IMR-90 (cell line): ENCODE data around the gene NT5DC2. TPM values are rescaled to one million over a fixed set of nuclear protein-coding genes. Genes with fewer than 3 reads are reported as not detected.

ENCODE experiments used
- ATAC-seq: fragments of 200-7000 bp; cut with Tn5 transposase; 2 replicates; pipeline ENCODE4 v1.9.1; 2020; ENCODE audit warnings: low read depth, mild to moderate bottlenecking, moderate library complexity
- Bru-seq: library from RNA; stranded (reverse); fragments of 400-500 nt; gene quantifications from one replicate; lab custom pipeline; 2021; lab: Mats Ljungman, UMichigan
- BruChase-seq, 2 experiments: library from RNA; stranded (reverse); fragments of 400-500 nt; gene quantifications; one replicate each; lab custom pipeline; 2021; lab: Mats Ljungman, UMichigan
- BruUV-seq: library from RNA; stranded (reverse); fragments of 400-500 nt; replicated peaks from 2 replicates; lab custom pipeline; 2021; lab: Mats Ljungman, UMichigan
- CTCF ChIA-PET: fragments of 300-600 bp; formaldehyde crosslinking; extraction: SDS; loops from one replicate; lab custom pipeline; 2021; ENCODE audit warnings: antibody characterized with exemption; lab: Yijun Ruan, JAX
- POLR2A ChIA-PET: fragments of 300-600 bp; sonication (Branson Sonifier 250); formaldehyde crosslinking; loops from one replicate; lab custom pipeline; 2022; ENCODE audit warnings: antibody characterized with exemption; ENCODE audit not compliant: unreplicated experiment; lab: Charles Lee
- DNase-seq: peaks from one replicate; pipeline ENCODE4 v3.0.0; 2013
- H2AFZ ChIP-seq: replicated peaks from 2 replicates; pipeline ENCODE3; 2013; ENCODE audit warnings: low read length, mild to moderate bottlenecking; ENCODE audit not compliant: poor library complexity
- H2AK5ac ChIP-seq: 2 replicates; pipeline ENCODE4 v1.6.1; 2013; ENCODE audit warnings: low read depth, low read length, inconsistent platforms
- H2AK9ac ChIP-seq: replicated peaks from 2 replicates; pipeline ENCODE3; 2013; ENCODE audit warnings: mild to moderate bottlenecking, low read depth, low read length, moderate library complexity; ENCODE audit not compliant: poor library complexity
- H2BK120ac ChIP-seq: 2 replicates; pipeline ENCODE4 v1.6.1; 2013; ENCODE audit warnings: low read depth, low read length, inconsistent platforms
- H2BK15ac ChIP-seq: 3 replicates; pipeline ENCODE4 v1.6.1; 2013; ENCODE audit warnings: low read depth, low read length, inconsistent platforms
- H2BK20ac ChIP-seq: 2 replicates; pipeline ENCODE4 v1.6.1; 2013; ENCODE audit warnings: low read depth, mild to moderate bottlenecking, inconsistent platforms, low read length, moderate library complexity
- H2BK5ac ChIP-seq: 2 replicates; pipeline ENCODE4 v1.6.1; 2013; ENCODE audit warnings: mild to moderate bottlenecking, low read depth, low read length, inconsistent platforms; ENCODE audit not compliant: poor library complexity, severe bottlenecking
- H3K14ac ChIP-seq: replicated peaks from 2 replicates; pipeline ENCODE4 v1.6.1; 2013; ENCODE audit warnings: low read depth, low read length, inconsistent platforms
- H3K18ac ChIP-seq: 2 replicates; pipeline ENCODE4 v1.6.1; 2013; ENCODE audit warnings: low read depth, low read length, control low read depth
- H3K23ac ChIP-seq: 2 replicates; pipeline ENCODE4 v1.6.1; 2013; ENCODE audit warnings: low read depth, low read length, inconsistent platforms
- H3K27ac ChIP-seq: 2 replicates; pipeline ENCODE4 v1.5.1; 2013; ENCODE audit warnings: mild to moderate bottlenecking, control low read depth, low read length; ENCODE audit not compliant: insufficient read depth
- H3K27me3 ChIP-seq: 2 replicates; pipeline ENCODE4 v1.6.1; 2013; ENCODE audit warnings: low read length; ENCODE audit not compliant: control insufficient read depth, insufficient read depth
- H3K36me3 ChIP-seq: 2 replicates; pipeline ENCODE4 v1.6.1; 2013; ENCODE audit warnings: low read length, mixed read lengths; ENCODE audit not compliant: control insufficient read depth, insufficient read depth
- H3K4ac ChIP-seq: 2 replicates; pipeline ENCODE4 v1.6.1; 2013; ENCODE audit warnings: low read depth, low read length, inconsistent platforms
- H3K4me1 ChIP-seq: 2 replicates; pipeline ENCODE4 v1.6.1; 2013; ENCODE audit warnings: low read length, mixed read lengths; ENCODE audit not compliant: control insufficient read depth, insufficient read depth
- H3K4me2 ChIP-seq: 2 replicates; pipeline ENCODE4 v1.6.1; 2013; ENCODE audit warnings: low read depth, mild to moderate bottlenecking, control low read depth, low read length, moderate library complexity
- H3K4me3 ChIP-seq: 2 replicates; pipeline ENCODE4 v1.5.1; 2013; ENCODE audit warnings: low read depth, mild to moderate bottlenecking, control low read depth, low read length, moderate library complexity; ENCODE audit not compliant: insufficient read depth
- H3K56ac ChIP-seq: 2 replicates; pipeline ENCODE4 v1.6.1; 2013; ENCODE audit warnings: low read length, inconsistent platforms; ENCODE audit not compliant: insufficient read depth; ENCODE audit errors: extremely low read depth
- H3K79me1 ChIP-seq, 2 experiments: 2 replicates each; pipeline ENCODE4 v1.6.1; 2013; ENCODE audit warnings: low read length in 2 of 2, inconsistent platforms in 1 of 2, low read depth in 1 of 2
- H3K9ac ChIP-seq: 2 replicates; pipeline ENCODE4 v1.6.1; 2013; ENCODE audit warnings: low read depth, low read length, control low read depth
- H3K9me1 ChIP-seq: 2 replicates; pipeline ENCODE4 v1.6.1; 2013; ENCODE audit warnings: low read length, inconsistent platforms; ENCODE audit not compliant: insufficient read depth
- H3K9me3 ChIP-seq: 2 replicates; pipeline ENCODE4 v1.6.1; 2013; ENCODE audit warnings: low read length; ENCODE audit not compliant: control insufficient read depth, insufficient read depth
- H4K20me1 ChIP-seq: 2 replicates; pipeline ENCODE4 v1.6.1; 2013; ENCODE audit warnings: low read length, inconsistent platforms; ENCODE audit not compliant: insufficient read depth
- H4K5ac ChIP-seq: 2 replicates; pipeline ENCODE4 v1.6.1; 2013; ENCODE audit warnings: mild to moderate bottlenecking, low read depth, low read length, control low read depth
- H4K8ac ChIP-seq, 2 experiments: 2 replicates each; pipeline ENCODE4 v1.6.1; 2013; ENCODE audit warnings: low read depth in 2 of 2, low read length in 2 of 2, control low read depth in 1 of 2, inconsistent platforms in 1 of 2
- H4K91ac ChIP-seq: 2 replicates; pipeline ENCODE4 v1.6.1; 2013; ENCODE audit warnings: low read depth, low read length, inconsistent platforms; ENCODE audit not compliant: insufficient read depth
- CHD1 ChIP-seq: IDR thresholded peaks from 2 replicates; pipeline ENCODE4 v1.6.1; 2012; ENCODE audit warnings: low read depth, low read length, improper control_type of control experiment
- MAZ ChIP-seq: IDR thresholded peaks from 2 replicates; pipeline ENCODE4 v1.6.1; 2012; ENCODE audit warnings: low read depth, mild to moderate bottlenecking, low read length, improper control_type of control experiment, moderate library complexity, borderline replicate concordance
- WGBS, 2 experiments: methylation state at CpG; one replicate each; pipeline versions ENCODE4 v1.1.5 to v1.1.7; 2013; ENCODE audit warnings: missing lambda C conversion rate in 2 of 2; ENCODE audit not compliant: insufficient read length in 1 of 2; ENCODE audit errors: extremely low coverage in 2 of 2; 5-methylcytosine and 5-hydroxymethylcytosine counted together
- dilution Hi-C: fragments of 300-500 bp; cut with HindIII; formaldehyde crosslinking; loops from one replicate; pipeline ENCODE4 v1.14.3; 2018; ENCODE audit warnings: low sequenced_read_pairs; ENCODE audit not compliant: unreplicated experiment
- in situ Hi-C: fragments of 300-500 bp; cut with MboI; formaldehyde crosslinking; loops from 3 replicates; pipeline ENCODE4 v1.14.3; 2019; ENCODE audit warnings: low sequenced_read_pairs, inconsistent platforms, mixed read lengths
- intact Hi-C: fragments of 100-400 bp; cut with micrococcal nuclease; formaldehyde crosslinking; loops from 2 replicates; pipeline ENCODE4 v1.10.0; 2022
- long read RNA-seq: library from polyadenylated mRNA; unstranded; transcript quantifications from one replicate; pipeline ENCODE4 v2.0.0, GENCODE V29; 2021; ENCODE audit not compliant: unreplicated experiment
- polyA plus RNA-seq, 3 experiments: library from polyadenylated mRNA; depleted of rRNA; stranded (reverse); fragments of >200 nt; gene quantifications; 2 replicates each; pipeline ENCODE4 v1.2.3, GENCODE V29; 2012; ENCODE audit warnings: low replicate concordance in 1 of 3
- total RNA-seq: library from RNA; depleted of rRNA; stranded (reverse); fragments of >200 nt; gene quantifications from 2 replicates; pipeline ENCODE4 v1.2.3, GENCODE V29; 2012; rRNA removed
- TF ChIP-seq, protein P1 (sequence below): conservative IDR thresholded peaks from 2 replicates; pipeline ENCODE4 v1.5.1; 2012; ENCODE audit warnings: mild to moderate bottlenecking, low read depth, low read length, improper control_type of control experiment

Gene NT5DC2
- 161 and 173 TPM in 2 replicates for total RNA-seq
- 200 and 228 TPM in 2 replicates for polyA plus RNA-seq (2012; rRNA removed)
- 168 and 316 TPM in 2 replicates for polyA plus RNA-seq (2012; cell fraction: cytosol; rRNA removed)
- 247 and 500 TPM in 2 replicates for polyA plus RNA-seq (2012; cell fraction: nucleus; rRNA removed; ENCODE audit: low replicate concordance)
- percentile 51 among the genes with signal in this experiment for Bru-seq, nascent RNA
- percentile 61 among the genes with signal in this experiment for BruChase-seq, experiment 1, labeled RNA remaining after a 6-hour chase
- percentile 60 among the genes with signal in this experiment for BruChase-seq, experiment 2, labeled RNA remaining after a 2-hour chase
- long read RNA-seq, transcript NT5DC2-202 (14 exons, 1,795 nt): major isoform, 228 of 315 reads
- long read RNA-seq, partial matches to known transcripts: 40 of 315 reads
- long read RNA-seq, other reads (novel, unspliced or antisense): 42 of 315 reads

DNA sequence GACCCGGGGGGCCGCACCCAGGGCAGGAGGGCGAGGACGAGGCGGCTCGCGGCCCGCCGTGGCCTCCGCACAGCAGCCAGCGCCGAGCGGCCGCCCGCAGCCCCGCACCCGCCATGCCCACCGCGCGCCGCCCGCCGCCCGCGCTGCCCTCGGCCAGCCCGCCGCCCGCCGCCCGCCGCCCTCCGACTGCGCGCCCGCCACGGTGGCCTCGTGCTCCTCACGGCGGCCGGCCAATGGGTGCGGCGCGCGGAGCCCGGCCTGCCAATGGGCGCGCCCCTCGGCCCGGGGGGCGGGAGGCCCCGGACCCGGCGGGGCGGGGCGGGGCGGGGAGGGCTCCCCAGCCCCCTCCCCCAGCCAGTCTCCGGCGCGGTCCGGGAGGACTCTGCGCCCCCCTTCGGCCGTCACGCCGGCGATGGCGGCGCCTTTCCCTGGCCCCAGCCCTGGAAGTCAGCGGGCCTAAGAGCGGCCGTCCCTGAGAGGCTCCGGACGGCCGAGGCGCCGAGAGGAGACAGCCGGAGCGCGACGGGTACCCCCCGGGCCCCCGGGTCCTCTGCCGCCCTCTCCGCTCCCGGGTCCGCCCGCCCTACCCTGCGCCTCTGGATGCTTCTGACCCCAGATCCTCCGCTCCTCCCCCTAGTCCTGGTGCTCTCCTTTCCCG lies at the start of gene NT5DC2:
Gene NT5DC2, minus strand, starts transcription at position 235 of the 658 bp plus-strand sequence. Its CDS starts 120 bp downstream, at position 115.
- Histone ChIP-seq H3K4me1 (peaks cover 34% of the 10 kb centered on the region), H3K23ac (peak within 1 kb of the TSS; percentile 84; the same call in 1 of the 2 replicates), H2BK120ac (peak within 1 kb of the TSS; percentile 49; the same call in 1 of the 2 replicates), H2AK5ac (peak within 1 kb of the TSS; percentile 83), H2AFZ (peak within 1 kb of the TSS; percentile 88), H3K79me1 (peaks cover 29 to 82% of the 10 kb centered on the region in 2 experiments), H3K9me1 (peaks cover 29% of the 10 kb centered on the region), H3K4ac (peak within 1 kb of the TSS; percentile 93), H4K91ac (peak within 1 kb of the TSS; percentile 73), H4K5ac (peak within 1 kb of the TSS; percentile 24), H3K14ac (peak within 1 kb of the TSS; percentile 90), H2BK5ac (peak within 1 kb of the TSS; percentile 65), H3K27ac (peak within 1 kb of the TSS; percentile 79), H3K9me3 (no peaks in the 10 kb centered on the region), H2AK9ac (peak within 1 kb of the TSS; percentile 93), H3K4me3 (peak within 1 kb of the TSS; percentile 74), H3K9ac (peak within 1 kb of the TSS; percentile 80), H2BK20ac (no peak within 1 kb of the TSS), H4K20me1 (peaks cover 55% of the 10 kb centered on the region), H3K27me3 (no peaks in the 10 kb centered on the region), H4K8ac (peak within 1 kb of the TSS; percentile 83 to 89), H3K4me2 (peak within 1 kb of the TSS; percentile 95), H2BK15ac (peak within 1 kb of the TSS; percentile 53; the same call in 2 of the 3 replicates), H3K36me3 (peaks cover 5% of the 10 kb centered on the region), H3K56ac (peak within 1 kb of the TSS; percentile 57), H3K18ac (0 out of 2 replicates have a peak within 1 kb of the TSS, but pooled peaks have one; percentile 5)
- in situ Hi-C loops (no loop called here), intact Hi-C loops (no loop called here), dilution Hi-C loops (no loop called here)
- ATAC-seq (peak; percentile 69), DNase-seq (peak; percentile 56)
- CTCF ChIA-PET: no interaction called here
- WGBS, 2 experiments: 0% methylated on average over 25 of the region's 91 CpGs; no CpG with 5 or more reads in 1 of the 2 experiments
- TF ChIP-seq CHD1 (no peak), MAZ (peak; percentile 89; the same call in 1 of the 2 replicates)
- TF ChIP-seq, protein P1, sequence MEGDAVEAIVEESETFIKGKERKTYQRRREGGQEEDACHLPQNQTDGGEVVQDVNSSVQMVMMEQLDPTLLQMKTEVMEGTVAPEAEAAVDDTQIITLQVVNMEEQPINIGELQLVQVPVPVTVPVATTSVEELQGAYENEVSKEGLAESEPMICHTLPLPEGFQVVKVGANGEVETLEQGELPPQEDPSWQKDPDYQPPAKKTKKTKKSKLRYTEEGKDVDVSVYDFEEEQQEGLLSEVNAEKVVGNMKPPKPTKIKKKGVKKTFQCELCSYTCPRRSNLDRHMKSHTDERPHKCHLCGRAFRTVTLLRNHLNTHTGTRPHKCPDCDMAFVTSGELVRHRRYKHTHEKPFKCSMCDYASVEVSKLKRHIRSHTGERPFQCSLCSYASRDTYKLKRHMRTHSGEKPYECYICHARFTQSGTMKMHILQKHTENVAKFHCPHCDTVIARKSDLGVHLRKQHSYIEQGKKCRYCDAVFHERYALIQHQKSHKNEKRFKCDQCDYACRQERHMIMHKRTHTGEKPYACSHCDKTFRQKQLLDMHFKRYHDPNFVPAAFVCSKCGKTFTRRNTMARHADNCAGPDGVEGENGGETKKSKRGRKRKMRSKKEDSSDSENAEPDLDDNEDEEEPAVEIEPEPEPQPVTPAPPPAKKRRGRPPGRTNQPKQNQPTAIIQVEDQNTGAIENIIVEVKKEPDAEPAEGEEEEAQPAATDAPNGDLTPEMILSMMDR: peak; percentile 10; the same call in 1 of the 2 replicates
- no TSS peak for BruUV-seq
- POLR2A ChIA-PET: no interaction called here
